ENCODE data around the gene PALM3. TPM values are rescaled to one million over a fixed set of nuclear protein-coding genes. Genes with fewer than 3 reads are reported as not detected.
"Not testable (repeated sequence)": the region's sequence is repeated elsewhere in the genome, so short reads cannot be mapped to it uniquely, and the experiment has no call there.

PALM3 gene
- total RNA-seq, 2 donors from 2014 or later, result not detected

- no peak for ATAC-seq
- Mint-ChIP-seq H3K27ac (no peak overlapping the region), H3K36me3 (ENCODE audit: low read depth) (no peaks in the 10 kb centered on the region), H3K4me3 (peak overlapping the region; percentile 39), H3K4me1 (peaks cover 18% of the 10 kb centered on the region), H3K27me3 (peaks cover 26% of the 10 kb centered on the region)
- H3K9me3 ChIP-seq (ENCODE audit: control insufficient read depth, low read length, poor library complexity, severe bottlenecking), result no peaks in the 10 kb centered on the region
- no peak for DNase-seq
Measured at GRCh38 chr19:14059652-14060155, 2.2 kb downstream of the PALM3 start.

- H3K9me3 ChIP-seq (ENCODE audit: control insufficient read depth, low read length, poor library complexity, severe bottlenecking), result no peaks in the 10 kb centered on the region
- peak overlapping the region; percentile 86 for H3K27ac Mint-ChIP-seq
- H3K4me3 Mint-ChIP-seq, result peak overlapping the region; percentile 85
- ATAC-seq, result peak; percentile 50
- peaks cover 2% of the 10 kb centered on the region for H3K36me3 Mint-ChIP-seq (ENCODE audit: low read depth)
- DNase-seq, result peak; percentile 32 to 46 (median 43)
- H3K4me1 Mint-ChIP-seq, result peaks cover 22% of the 10 kb centered on the region
- H3K27me3 Mint-ChIP-seq, result peaks cover 26% of the 10 kb centered on the region
Measured at GRCh38 chr19:14059093-14059480, 2.8 kb downstream of the PALM3 start.

- DNase-seq (no peak), ATAC-seq (no peak)
- Mint-ChIP-seq H3K4me1 (peaks cover 26% of the 10 kb centered on the region), H3K27me3 (peaks cover 26% of the 10 kb centered on the region), H3K4me3 (peak overlapping the region; percentile 85), H3K27ac (peak overlapping the region; percentile 86), H3K36me3 (ENCODE audit: low read depth) (peaks cover 2% of the 10 kb centered on the region)
- H3K9me3 ChIP-seq (ENCODE audit: control insufficient read depth, low read length, poor library complexity, severe bottlenecking), result no peaks in the 10 kb centered on the region
Measured at GRCh38 chr19:14058182-14059092, 3.4 kb downstream of the PALM3 start.

- H3K36me3 Mint-ChIP-seq (ENCODE audit: low read depth), result peaks cover 5% of the 10 kb centered on the region
- H3K9me3 ChIP-seq (ENCODE audit: control insufficient read depth, low read length, poor library complexity, severe bottlenecking), result no peaks in the 10 kb centered on the region
- peaks cover 26% of the 10 kb centered on the region for H3K27me3 Mint-ChIP-seq
- peak overlapping the region; percentile 45 for H3K27ac Mint-ChIP-seq
- peaks cover 26% of the 10 kb centered on the region for H3K4me1 Mint-ChIP-seq
- ATAC-seq, result no peak
- no peak for DNase-seq
- H3K4me3 Mint-ChIP-seq, result peak overlapping the region; percentile 80
Measured at GRCh38 chr19:14056741-14057356, 5.0 kb downstream of the PALM3 start.

GRCh38 chr19:14056069-14056666, 5.7 kb downstream of the PALM3 start:
- H3K36me3 Mint-ChIP-seq (ENCODE audit: low read depth), result peaks cover 9% of the 10 kb centered on the region
- no peak for DNase-seq

GRCh38 chr19:14055396-14055795, 6.5 kb downstream of the PALM3 start:
- ATAC-seq, result no peak
- Mint-ChIP-seq H3K4me3 (no peak overlapping the region), H3K27me3 (peaks cover 19% of the 10 kb centered on the region), H3K4me1 (peaks cover 29% of the 10 kb centered on the region), H3K27ac (peak overlapping the region; percentile 75), H3K36me3 (ENCODE audit: low read depth) (peaks cover 9% of the 10 kb centered on the region)
- no peak for DNase-seq
- H3K9me3 ChIP-seq (ENCODE audit: control insufficient read depth, low read length, poor library complexity, severe bottlenecking), result no peaks in the 10 kb centered on the region

More at GRCh38 chr19:14056069-14056666, 5.7 kb downstream of the PALM3 start:
- Mint-ChIP-seq H3K4me1 (peaks cover 28% of the 10 kb centered on the region), H3K27me3 (peaks cover 21% of the 10 kb centered on the region), H3K4me3 (no peak overlapping the region), H3K27ac (peak overlapping the region; percentile 75)
- H3K9me3 ChIP-seq (ENCODE audit: control insufficient read depth, low read length, poor library complexity, severe bottlenecking), result no peaks in the 10 kb centered on the region
- no peak for ATAC-seq

- Mint-ChIP-seq H3K4me1 (peaks cover 30% of the 10 kb centered on the region), H3K4me3 (no peak overlapping the region), H3K27me3 (peaks cover 16% of the 10 kb centered on the region), H3K27ac (peak overlapping the region; percentile 80), H3K36me3 (ENCODE audit: low read depth) (peaks cover 9% of the 10 kb centered on the region)
- ATAC-seq (no peak), DNase-seq (no peak)
- no peaks in the 10 kb centered on the region for H3K9me3 ChIP-seq (ENCODE audit: control insufficient read depth, low read length, poor library complexity, severe bottlenecking)
Measured at GRCh38 chr19:14054721-14055120, 7.2 kb downstream of the PALM3 start.

GRCh38 chr19:14054099-14054498, 7.8 kb downstream of the PALM3 start:
- ATAC-seq (no peak), DNase-seq (no peak)
- Mint-ChIP-seq H3K27ac (peak overlapping the region; percentile 80), H3K36me3 (ENCODE audit: low read depth) (peaks cover 9% of the 10 kb centered on the region), H3K27me3 (peaks cover 13% of the 10 kb centered on the region), H3K4me1 (peaks cover 30% of the 10 kb centered on the region), H3K4me3 (no peak overlapping the region)
- no peaks in the 10 kb centered on the region for H3K9me3 ChIP-seq (ENCODE audit: control insufficient read depth, low read length, poor library complexity, severe bottlenecking)

GRCh38 chr19:14053500-14053899, 8.4 kb downstream of the PALM3 start:
- DNase-seq, result no peak
- Mint-ChIP-seq H3K27me3 (peaks cover 8% of the 10 kb centered on the region), H3K4me3 (no peak overlapping the region), H3K36me3 (ENCODE audit: low read depth) (peaks cover 9% of the 10 kb centered on the region), H3K27ac (peak overlapping the region; percentile 80), H3K4me1 (peaks cover 24% of the 10 kb centered on the region)
- H3K9me3 ChIP-seq (ENCODE audit: control insufficient read depth, low read length, poor library complexity, severe bottlenecking), result no peaks in the 10 kb centered on the region
- peak; percentile 13 for ATAC-seq

GRCh38 chr19:14053032-14053431, 8.8 kb downstream of the PALM3 start:
- no peak for ATAC-seq
- H3K4me1 Mint-ChIP-seq, result peaks cover 21% of the 10 kb centered on the region
- no peak overlapping the region for H3K4me3 Mint-ChIP-seq
- no peaks in the 10 kb centered on the region for H3K9me3 ChIP-seq (ENCODE audit: control insufficient read depth, low read length, poor library complexity, severe bottlenecking)
- no peak overlapping the region for H3K27ac Mint-ChIP-seq
- peaks cover 3% of the 10 kb centered on the region for H3K27me3 Mint-ChIP-seq
- no peak for DNase-seq
- peaks cover 9% of the 10 kb centered on the region for H3K36me3 Mint-ChIP-seq (ENCODE audit: low read depth)

GRCh38 chr19:14052470-14052869, 9.4 kb downstream of the PALM3 start:
- no peak overlapping the region for H3K4me3 Mint-ChIP-seq
- no peak overlapping the region for H3K27ac Mint-ChIP-seq
- DNase-seq, result no peak
- peaks cover 9% of the 10 kb centered on the region for H3K36me3 Mint-ChIP-seq (ENCODE audit: low read depth)
- H3K9me3 ChIP-seq (ENCODE audit: control insufficient read depth, low read length, poor library complexity, severe bottlenecking), result no peaks in the 10 kb centered on the region
- no peaks in the 10 kb centered on the region for H3K27me3 Mint-ChIP-seq
- H3K4me1 Mint-ChIP-seq, result peaks cover 17% of the 10 kb centered on the region
- no peak for ATAC-seq

- H3K27me3 Mint-ChIP-seq, result no peaks in the 10 kb centered on the region
- DNase-seq, result no peak
- ATAC-seq, result no peak
- peaks cover 9% of the 10 kb centered on the region for H3K36me3 Mint-ChIP-seq (ENCODE audit: low read depth)
- no peak overlapping the region for H3K4me3 Mint-ChIP-seq
- peaks cover 17% of the 10 kb centered on the region for H3K4me1 Mint-ChIP-seq
- no peak overlapping the region for H3K27ac Mint-ChIP-seq
- H3K9me3 ChIP-seq (ENCODE audit: control insufficient read depth, low read length, poor library complexity, severe bottlenecking), result no peaks in the 10 kb centered on the region
Measured at GRCh38 chr19:14051980-14052379, 9.9 kb downstream of the PALM3 start.

- ATAC-seq; H3K36me3 Mint-ChIP-seq (ENCODE audit: low read depth); H3K9me3 ChIP-seq (ENCODE audit: control insufficient read depth, low read length, poor library complexity, severe bottlenecking); H3K27me3 Mint-ChIP-seq; H3K27ac Mint-ChIP-seq; DNase-seq: not testable (repeated sequence)
- H3K4me1 Mint-ChIP-seq, result peaks cover 21% of the 10 kb centered on the region
- peak overlapping the region; percentile 69 for H3K4me3 Mint-ChIP-seq
Measured at GRCh38 chr19:14050961-14051360, 10.9 kb downstream of the PALM3 start.

All from T-helper 17 cell (primary cell).